Esophagus squamous epithelium (tissue), 5 donors: ENCODE measurements around the gene RNF166. TPM values are rescaled to one million over a fixed set of nuclear protein-coding genes. Genes with fewer than 3 reads are reported as not detected.
"Not testable (repeated sequence)": the region's sequence is repeated elsewhere in the genome, so short reads cannot be mapped to it uniquely, and the experiment has no call there.

Experiments
- DNase-seq: peaks from one replicate; lab custom pipeline; 2025; lab: John Stamatoyannopoulos, UW
- H3K27ac ChIP-seq, 4 donors: fragments of 200-600 bp; sonication (generic); one replicate each; pipeline ENCODE4 v1.5.1; 2016 to 2019; ENCODE audit warnings: mild to moderate bottlenecking in 1 of 4
- H3K27me3 ChIP-seq, 4 donors: fragments of 200-600 bp; sonication (generic); 1 replicate in 3 of 4; 2 replicates in 1 of 4; pipeline versions ENCODE4 v1.5.1 to v1.6.0; 2017 to 2021; ENCODE audit warnings: antibody characterized with exemption in 1 of 4
- H3K36me3 ChIP-seq, 3 donors: fragments of 200-600 bp; sonication (generic); one replicate each; pipeline ENCODE4 v1.5.1; 2016 to 2019
- H3K4me1 ChIP-seq, 3 donors: fragments of 200-600 bp; sonication (generic); one replicate each; pipeline ENCODE4 v1.5.1; 2017 to 2019
- H3K4me3 ChIP-seq, 4 donors: fragments of 200-600 bp; sonication (generic); 1 replicate in 3 of 4; 2 replicates in 1 of 4; pipeline ENCODE4 v1.5.1; 2016 to 2019; ENCODE audit warnings: mild to moderate bottlenecking in 2 of 4, moderate library complexity in 1 of 4
- H3K9me3 ChIP-seq, 3 donors: fragments of 200-600 bp; sonication (generic); one replicate each; pipeline ENCODE4 v1.5.1; 2016 to 2019
- CTCF ChIP-seq, 6 experiments: fragments of 450-650 bp in 4 of 6; fragments of 200-600 bp in 2 of 6; sonication (generic) in 2 of 6; IDR thresholded peaks; one replicate each; pipeline ENCODE4 v1.5.1; 2016 to 2019; ENCODE audit warnings: antibody characterized with exemption in 6 of 6, mild to moderate bottlenecking in 4 of 6, moderate library complexity in 4 of 6
- POLR2A ChIP-seq, 4 donors: fragments of 450-650 bp; IDR thresholded peaks; one replicate each; pipeline ENCODE4 v1.6.1; 2017; ENCODE audit warnings: antibody characterized with exemption in 4 of 4, mild to moderate bottlenecking in 4 of 4, moderate library complexity in 3 of 4
- WGBS, 2 donors: methylation state at CpG; one replicate each; pipeline ENCODE4 v1.1.5; 2018; 5-methylcytosine and 5-hydroxymethylcytosine counted together
- intact Hi-C: fragments of 100-400 bp; cut with DNase I; formaldehyde crosslinking; loops from one replicate; pipeline ENCODE4 v1.15.0; 2022
- total RNA-seq, 4 donors: library from RNA; depleted of rRNA; stranded (reverse); fragments of >200 nt; gene quantifications; one replicate each; pipeline ENCODE4 v1.1.0, GENCODE V29; 2016
- donor health status: DM: yes; HTN: yes; CAD: no.

RNF166 gene
- total RNA-seq, 4 donors from 2014 or later: 7.1 to 16.8 (median 9.6) TPM

GRCh38 chr16:88672776-88673175 is 33.4 kb downstream of the RNF166 start:
- H3K4me1 ChIP-seq: no peaks in the 10 kb centered on the region
- DNase-seq: no peak
- H3K36me3 ChIP-seq: peaks cover 0 to 5% (median 0%) of the 10 kb centered on the region in 3 donors
- H3K9me3 ChIP-seq: no peaks in the 10 kb centered on the region
- H3K27ac ChIP-seq: no peak overlapping the region
- intact Hi-C loops: no loop called here
- peak in 1 of 6 experiments; percentile 26 for TF ChIP-seq CTCF (IDR thresholded peaks at IDR 0.05)
- no peak for TF ChIP-seq POLR2A (IDR thresholded peaks at IDR 0.05)
- H3K4me3 ChIP-seq: no peak overlapping the region
- 66 to 70% methylated on average over 9 to 11 of the region's 11 CpGs for WGBS, 2 donors
- peaks cover 0 to 12% (median 0%) of the 10 kb centered on the region in 4 donors for H3K27me3 ChIP-seq

- DNase-seq: no peak
- Histone ChIP-seq H3K9me3 (no peaks in the 10 kb centered on the region), H3K4me1 (no peaks in the 10 kb centered on the region), H3K27ac (no peak overlapping the region), H3K36me3 (peaks cover 0 to 5% (median 0%) of the 10 kb centered on the region in 3 donors), H3K4me3 (no peak overlapping the region), H3K27me3 (peaks cover 0 to 2% (median 0%) of the 10 kb centered on the region in 4 donors)
- TF ChIP-seq POLR2A (IDR thresholded peaks at IDR 0.05): no peak
- WGBS, 2 donors: 86 to 90% methylated on average over 8 of the region's 23 CpGs
- intact Hi-C loops: no loop called here
Observed at GRCh38 chr16:88671806-88672205, 34.4 kb downstream of the RNF166 start.

- Histone ChIP-seq H3K27ac (no peak overlapping the region), H3K4me3 (no peak overlapping the region), H3K27me3 (no peaks in the 10 kb centered on the region), H3K36me3 (peaks cover 0 to 5% (median 0%) of the 10 kb centered on the region in 3 donors), H3K4me1 (peaks cover 0 to 5% (median 0%) of the 10 kb centered on the region in 3 donors), H3K9me3 (no peaks in the 10 kb centered on the region)
- 79 to 92% methylated on average over 10 of the region's 10 CpGs for WGBS, 2 donors
- TF ChIP-seq CTCF (IDR thresholded peaks at IDR 0.05) (no peak), POLR2A (IDR thresholded peaks at IDR 0.05) (no peak)
- no peak for DNase-seq
- intact Hi-C loops: no loop called here
Observed at GRCh38 chr16:88669980-88670379, 36.2 kb downstream of the RNF166 start.

- DNase-seq, H3K27me3 ChIP-seq, intact Hi-C loops, H3K27ac ChIP-seq, H3K36me3 ChIP-seq, H3K9me3 ChIP-seq, H3K4me3 ChIP-seq: not testable (repeated sequence)
- WGBS, 2 donors: 91 to 94% methylated on average over 8 of the region's 8 CpGs
- peaks cover 0 to 10% (median 0%) of the 10 kb centered on the region in 3 donors for H3K4me1 ChIP-seq
Observed at GRCh38 chr16:88669493-88669892, 36.7 kb downstream of the RNF166 start.

GRCh38 chr16:88667461-88667860 is 38.7 kb downstream of the RNF166 start:
- H3K36me3 ChIP-seq: no peaks in the 10 kb centered on the region
- no peak for DNase-seq
- 83% methylated on average over 1 of the region's 5 CpGs; no CpG with 5 or more reads in 1 of the 2 donors for WGBS, 2 donors
- TF ChIP-seq CTCF (IDR thresholded peaks at IDR 0.05) (no peak), POLR2A (IDR thresholded peaks at IDR 0.05) (no peak)
- intact Hi-C loops: no loop called here
- H3K27me3 ChIP-seq: no peaks in the 10 kb centered on the region
- H3K27ac ChIP-seq: no peak overlapping the region
- H3K4me3 ChIP-seq: no peak overlapping the region
- H3K9me3 ChIP-seq: no peaks in the 10 kb centered on the region
- peaks cover 6 to 24% (median 6%) of the 10 kb centered on the region in 3 donors for H3K4me1 ChIP-seq

GRCh38 chr16:88665570-88665969 is 40.6 kb downstream of the RNF166 start:
- Histone ChIP-seq H3K27me3 (no peaks in the 10 kb centered on the region), H3K4me3 (no peak overlapping the region), H3K27ac (no peak overlapping the region), H3K4me1 (peaks cover 6 to 39% (median 12%) of the 10 kb centered on the region in 3 donors), H3K9me3 (no peaks in the 10 kb centered on the region), H3K36me3 (no peaks in the 10 kb centered on the region)
- WGBS, 2 donors: 93% methylated on average over 2 to 3 of the region's 3 CpGs
- TF ChIP-seq CTCF (IDR thresholded peaks at IDR 0.05) (no peak), POLR2A (IDR thresholded peaks at IDR 0.05) (no peak)
- intact Hi-C loops: no loop called here
- DNase-seq: no peak
